ENCODE data around the gene NRDE2.

The NRDE2 gene

GRCh38 chr14:90331497-90332270 lies at the start of gene NRDE2:
TSS of gene NRDE2 (minus strand) at chr14:90331941. CDS start at chr14:90331904, 37 bp downstream.
- peak; percentile 95 for DNase-seq

- peak; percentile 79 for DNase-seq
These were observed 49.5 kb upstream of the NRDE2 start for GRCh38 chr14:90381011-90381786.

GRCh38 chr14:90379106-90379505 lies 47.4 kb upstream of the NRDE2 start:
- DNase-seq: no peak

GRCh38 chr14:90378249-90378648 lies 46.5 kb upstream of the NRDE2 start:
- DNase-seq: no peak

GRCh38 chr14:90375934-90376333 lies 44.2 kb upstream of the NRDE2 start:
- DNase-seq: peak; percentile 77

- no peak for DNase-seq
These were observed 43.1 kb upstream of the NRDE2 start for GRCh38 chr14:90374813-90375212.

GRCh38 chr14:90373887-90374286 lies 42.1 kb upstream of the NRDE2 start:
- no peak for DNase-seq

GRCh38 chr14:90368946-90369721 lies 37.4 kb upstream of the NRDE2 start:
- no peak for DNase-seq

GRCh38 chr14:90362558-90362896 lies 30.8 kb upstream of the NRDE2 start:
- DNase-seq: no peak

GRCh38 chr14:90361865-90362557 lies 30.3 kb upstream of the NRDE2 start:
- DNase-seq: no peak

GRCh38 chr14:90358359-90358758 lies 26.6 kb upstream of the NRDE2 start:
- no peak for DNase-seq

- DNase-seq: no peak
These were observed 25.2 kb upstream of the NRDE2 start for GRCh38 chr14:90356925-90357324.

- DNase-seq: no peak
These were observed 24.1 kb upstream of the NRDE2 start for GRCh38 chr14:90355540-90356518.

GRCh38 chr14:90354551-90355298 lies 23.0 kb upstream of the NRDE2 start:
- DNase-seq: no peak

- no peak for DNase-seq
These were observed 18.0 kb upstream of the NRDE2 start for GRCh38 chr14:90349739-90350138.

- no peak for DNase-seq
These were observed 16.5 kb upstream of the NRDE2 start for GRCh38 chr14:90348270-90348669.

- DNase-seq: no peak
These were observed 13.5 kb upstream of the NRDE2 start for GRCh38 chr14:90345239-90345557.

- no peak for DNase-seq
These were observed 12.8 kb upstream of the NRDE2 start for GRCh38 chr14:90344331-90345238.

GRCh38 chr14:90342327-90342726 lies 10.6 kb upstream of the NRDE2 start:
- no peak for DNase-seq

- DNase-seq: no peak
These were observed 10.0 kb upstream of the NRDE2 start for GRCh38 chr14:90341784-90342183.

Measured in NCI-H526 treated with DMSO at 0.1 percent for 48 hours (cell line).